SU-DHL-6 (cell line): ENCODE results near the gene HECTD4.
"Not testable (repeated sequence)": the region's sequence is repeated elsewhere in the genome, so short reads cannot be mapped to it uniquely, and the experiment has no call there.

Source experiments
- H2AFZ ChIP-seq: fragments of 200-600 bp; sonication (generic); 2 replicates; pipeline ENCODE4 v1.6.1; 2014; ENCODE audit warnings: low read depth, mild to moderate bottlenecking, moderate library complexity, mixed read lengths, antibody characterized with exemption, low read length; ENCODE audit not compliant: severe bottlenecking
- H3F3A ChIP-seq: fragments of 200-600 bp; shearing (Covaris generic); 2 replicates; pipeline ENCODE4 v1.6.0; 2016; ENCODE audit warnings: antibody characterized with exemption, mild to moderate bottlenecking; ENCODE audit not compliant: insufficient read depth
- H3K27ac ChIP-seq: fragments of 200-600 bp; sonication (generic); 2 replicates; pipeline ENCODE4 v1.5.1; 2016; ENCODE audit warnings: low read depth, mild to moderate bottlenecking, low read length, moderate library complexity, mixed read lengths
- H3K27me3 ChIP-seq: fragments of 200-600 bp; sonication (generic), shearing (Covaris generic); 2 replicates; pipeline ENCODE4 v1.6.0; 2014; ENCODE audit warnings: mild to moderate bottlenecking, low read length
- H3K36me3 ChIP-seq: fragments of 200-600 bp; sonication (generic); 2 replicates; pipeline ENCODE4 v1.6.1; 2014; ENCODE audit warnings: mild to moderate bottlenecking, low read length, mixed read lengths
- H3K4me2 ChIP-seq: fragments of 300-600, 200-600 bp; shearing (Covaris generic), sonication (generic); 2 replicates; pipeline ENCODE4 v1.6.0; 2014; ENCODE audit warnings: low read length, low read depth, mild to moderate bottlenecking; ENCODE audit not compliant: poor library complexity, severe bottlenecking
- H3K4me3 ChIP-seq: fragments of 200-600 bp; sonication (generic); 2 replicates; pipeline ENCODE4 v1.5.1; 2014; ENCODE audit warnings: antibody characterized with exemption, low read length, mild to moderate bottlenecking, mixed read lengths; ENCODE audit not compliant: insufficient read depth, poor library complexity, severe bottlenecking
- H3K79me2 ChIP-seq: fragments of 200-600 bp; sonication (generic); 2 replicates; pipeline ENCODE4 v1.6.1; 2014; ENCODE audit warnings: mild to moderate bottlenecking, low read length, moderate library complexity; ENCODE audit not compliant: insufficient read depth
- H3K9ac ChIP-seq: fragments of 200-600 bp; sonication (generic); 2 replicates; pipeline ENCODE4 v1.7.0; 2014; ENCODE audit warnings: mild to moderate bottlenecking, low read length
- H3K9me2 ChIP-seq: fragments of 200-600 bp; sonication (generic); replicated peaks from 2 replicates; pipeline ENCODE4 v1.6.1; 2014; ENCODE audit warnings: low read length; ENCODE audit not compliant: insufficient read depth
- H3K9me3 ChIP-seq: fragments of 200-600 bp; sonication (generic); 2 replicates; pipeline ENCODE4 v1.6.1; 2014; ENCODE audit warnings: low read length, mixed read lengths; ENCODE audit not compliant: insufficient read depth
- H4K20me1 ChIP-seq: fragments of 200-600 bp; sonication (generic); 2 replicates; pipeline ENCODE4 v1.6.1; 2014; ENCODE audit warnings: low read depth, mild to moderate bottlenecking, antibody characterized with exemption, low read length, moderate library complexity, mixed read lengths
- EZH2phosphoT487 ChIP-seq: fragments of 200-600 bp; sonication (generic), shearing (Covaris generic); conservative IDR thresholded peaks from 2 replicates; pipeline ENCODE4 v1.6.1; 2018; ENCODE audit warnings: mild to moderate bottlenecking, antibody characterized with exemption, low read length, moderate library complexity, mixed read lengths
- TF ChIP-seq, protein P1 (sequence below): fragments of 200-600 bp; sonication (generic); IDR thresholded peaks from one replicate; pipeline ENCODE4 v1.5.1; 2017; ENCODE audit warnings: antibody characterized with exemption, mild to moderate bottlenecking, low read length, moderate library complexity; ENCODE audit not compliant: insufficient read depth, poor library complexity, severe bottlenecking

Gene HECTD4

DNA sequence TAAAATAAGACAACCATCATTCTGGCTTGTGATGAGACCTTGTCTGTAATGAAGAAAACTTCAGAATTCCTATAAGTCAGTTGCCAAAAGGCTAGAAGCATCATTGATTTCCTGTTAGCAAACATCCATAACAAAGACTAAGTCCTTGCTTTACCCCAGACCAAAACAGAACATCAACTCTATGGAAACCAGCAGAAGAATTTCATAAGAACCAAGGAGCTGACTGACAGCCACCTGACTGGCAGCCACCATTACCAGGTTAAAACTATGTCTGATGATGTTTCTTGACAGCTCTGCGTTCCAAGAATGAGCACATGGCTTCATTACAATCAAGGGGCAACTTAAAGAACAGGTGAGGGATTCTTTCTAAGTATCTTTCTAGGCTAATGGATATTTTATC lies 29.3 kb downstream of the HECTD4 start:
- Histone ChIP-seq H3K36me3 (no peaks in the 10 kb centered on the region), H3K9me3 (no peaks in the 10 kb centered on the region), H2AFZ (no peak overlapping the region), H3K4me3 (no peak overlapping the region), H3K27ac (no peak overlapping the region), H3K27me3 (no peaks in the 10 kb centered on the region), H3K9ac (no peak overlapping the region), H3K79me2 (peaks cover 10% of the 10 kb centered on the region; the same call in 1 of the 2 replicates), H4K20me1 (peaks cover 9% of the 10 kb centered on the region), H3K9me2 (no peaks in the 10 kb centered on the region), H3F3A (no peaks in the 10 kb centered on the region), H3K4me2 (no peak overlapping the region)
- no peak for TF ChIP-seq EZH2phosphoT487

DNA sequence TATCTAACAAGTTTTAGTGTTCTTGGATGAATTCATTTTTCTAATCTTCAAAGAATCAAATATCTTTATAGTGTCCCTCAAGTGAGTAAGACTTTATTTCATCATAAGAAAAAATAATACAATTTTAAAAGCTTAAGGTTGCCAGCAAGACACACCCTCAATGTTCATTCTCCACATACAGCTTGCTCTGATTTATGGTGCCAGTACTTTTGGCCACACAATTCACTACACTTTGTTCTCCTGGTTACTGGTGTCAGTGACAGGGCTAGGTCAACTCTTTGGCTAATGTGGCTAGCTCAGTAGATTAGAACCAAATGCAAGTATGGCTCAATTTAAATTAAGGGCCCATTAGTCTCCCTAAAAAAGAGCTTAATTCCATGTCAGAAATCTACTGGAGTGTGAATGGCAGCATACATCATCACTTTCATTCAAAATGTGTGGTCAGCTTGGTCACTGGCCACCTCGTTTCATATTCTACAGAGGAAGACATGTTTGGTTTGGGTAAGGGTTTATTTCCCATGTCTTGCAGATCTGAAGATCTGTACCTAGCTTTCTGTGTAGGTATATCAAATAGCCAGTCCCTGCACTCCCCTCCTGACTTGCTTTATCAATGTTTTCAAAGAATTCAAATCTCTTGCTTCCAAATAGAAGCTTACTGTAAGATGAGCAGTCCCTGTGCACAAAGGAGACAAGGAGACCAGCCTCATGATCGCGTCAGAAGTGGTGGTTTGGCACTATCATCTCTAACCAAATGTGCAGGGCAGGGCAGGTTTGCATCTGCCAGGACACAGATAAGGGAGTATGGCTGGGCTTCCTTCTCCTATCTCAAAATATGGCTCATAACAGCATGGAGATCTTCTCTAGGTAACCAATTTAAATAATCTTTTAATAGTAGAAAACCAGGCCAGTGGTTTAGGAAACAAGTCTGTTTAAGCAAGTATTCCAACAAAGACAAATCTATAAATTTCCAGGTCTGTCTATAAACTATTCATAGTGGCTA lies 31.3 kb downstream of the HECTD4 start:
- Histone ChIP-seq H3K4me2 (no peak overlapping the region), H3K36me3 (no peaks in the 10 kb centered on the region), H3K9me3 (no peaks in the 10 kb centered on the region), H3F3A (no peaks in the 10 kb centered on the region), H3K9me2 (no peaks in the 10 kb centered on the region), H3K9ac (no peak overlapping the region), H3K79me2 (peaks cover 10% of the 10 kb centered on the region; the same call in 1 of the 2 replicates), H2AFZ (no peak overlapping the region), H3K27me3 (no peaks in the 10 kb centered on the region), H3K27ac (no peak overlapping the region), H3K4me3 (no peak overlapping the region), H4K20me1 (peaks cover 13% of the 10 kb centered on the region)
- TF ChIP-seq, protein P1, sequence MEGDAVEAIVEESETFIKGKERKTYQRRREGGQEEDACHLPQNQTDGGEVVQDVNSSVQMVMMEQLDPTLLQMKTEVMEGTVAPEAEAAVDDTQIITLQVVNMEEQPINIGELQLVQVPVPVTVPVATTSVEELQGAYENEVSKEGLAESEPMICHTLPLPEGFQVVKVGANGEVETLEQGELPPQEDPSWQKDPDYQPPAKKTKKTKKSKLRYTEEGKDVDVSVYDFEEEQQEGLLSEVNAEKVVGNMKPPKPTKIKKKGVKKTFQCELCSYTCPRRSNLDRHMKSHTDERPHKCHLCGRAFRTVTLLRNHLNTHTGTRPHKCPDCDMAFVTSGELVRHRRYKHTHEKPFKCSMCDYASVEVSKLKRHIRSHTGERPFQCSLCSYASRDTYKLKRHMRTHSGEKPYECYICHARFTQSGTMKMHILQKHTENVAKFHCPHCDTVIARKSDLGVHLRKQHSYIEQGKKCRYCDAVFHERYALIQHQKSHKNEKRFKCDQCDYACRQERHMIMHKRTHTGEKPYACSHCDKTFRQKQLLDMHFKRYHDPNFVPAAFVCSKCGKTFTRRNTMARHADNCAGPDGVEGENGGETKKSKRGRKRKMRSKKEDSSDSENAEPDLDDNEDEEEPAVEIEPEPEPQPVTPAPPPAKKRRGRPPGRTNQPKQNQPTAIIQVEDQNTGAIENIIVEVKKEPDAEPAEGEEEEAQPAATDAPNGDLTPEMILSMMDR: no peak
- no peak for TF ChIP-seq EZH2phosphoT487

DNA sequence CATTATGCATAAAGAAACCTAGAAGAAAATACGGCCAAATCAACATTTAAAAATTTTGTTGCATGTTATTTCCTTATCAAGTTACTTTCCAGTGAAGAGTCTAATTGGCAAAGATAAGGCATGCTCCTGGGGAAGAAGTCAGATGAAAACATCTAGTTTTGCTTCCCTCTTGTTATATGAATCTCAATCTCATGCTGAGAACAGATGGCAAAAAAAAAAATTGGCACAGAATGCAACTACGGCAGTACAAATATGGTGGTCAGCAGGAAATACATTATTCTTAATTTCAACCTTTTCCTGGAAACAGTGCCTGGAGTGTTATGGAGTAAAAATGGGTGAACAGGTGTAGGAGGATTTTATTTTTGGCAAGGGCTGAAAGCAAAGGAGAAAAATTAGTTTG lies 32.8 kb downstream of the HECTD4 start:
- no peaks in the 10 kb centered on the region for H3K9me2 ChIP-seq
- peaks cover 16% of the 10 kb centered on the region for H3K79me2 ChIP-seq
- H3K9me3 ChIP-seq: no peaks in the 10 kb centered on the region
- no peak overlapping the region for H3K4me3 ChIP-seq
- H4K20me1 ChIP-seq: peaks cover 13% of the 10 kb centered on the region
- TF ChIP-seq, protein P1: no peak
- TF ChIP-seq EZH2phosphoT487: no peak
- H3F3A ChIP-seq: no peaks in the 10 kb centered on the region
- H3K36me3 ChIP-seq: no peaks in the 10 kb centered on the region
- H3K27ac ChIP-seq: no peak overlapping the region
- no peak overlapping the region for H2AFZ ChIP-seq
- H3K4me2 ChIP-seq: no peak overlapping the region
- H3K9ac ChIP-seq: no peak overlapping the region
- H3K27me3 ChIP-seq: no peaks in the 10 kb centered on the region

DNA sequence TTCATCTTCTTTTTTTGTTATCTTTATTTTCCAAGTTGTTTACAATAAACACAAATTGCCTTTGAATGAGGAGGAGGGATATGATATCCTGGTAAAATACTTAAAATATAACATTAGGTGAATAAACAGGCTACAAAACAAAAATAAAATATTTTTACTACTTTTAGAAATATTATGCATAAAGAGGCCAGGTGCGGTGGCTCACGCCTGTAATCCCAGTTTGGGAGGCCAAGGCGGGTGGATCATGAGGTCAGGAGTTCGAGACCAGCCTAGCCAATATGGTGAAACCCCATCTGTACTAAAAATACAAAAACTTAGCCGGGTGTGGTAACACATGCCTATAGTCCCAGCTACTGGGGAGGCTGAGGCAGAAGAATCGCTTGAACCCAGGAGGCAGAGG lies 33.3 kb downstream of the HECTD4 start:
- peaks cover 16% of the 10 kb centered on the region for H3K79me2 ChIP-seq
- not testable (repeated sequence) for H3K27ac ChIP-seq

More for the DNA sequence above, 33.3 kb downstream of the HECTD4 start:
- not testable (repeated sequence) for H3K9me3 ChIP-seq, H3K9ac ChIP-seq, H3K4me2 ChIP-seq, H3K36me3 ChIP-seq, H3K27me3 ChIP-seq, H3F3A ChIP-seq, H2AFZ ChIP-seq, H3K9me2 ChIP-seq, H3K4me3 ChIP-seq
- H4K20me1 ChIP-seq: peaks cover 13% of the 10 kb centered on the region
